Amygdala (tissue), 56 donors: ENCODE results near the gene RAET1E.
A peak's percentile ranks its signal among the peaks of the same experiment; 100 is the strongest.
"Not testable (repeated sequence)": the region's sequence is repeated elsewhere in the genome, so short reads cannot be mapped to it uniquely, and the experiment has no call there.

Source experiments
- DNase-seq, 56 donors: peaks; one replicate each; lab custom pipeline; 2025; lab: John Stamatoyannopoulos, UW

RAET1E gene

DNA sequence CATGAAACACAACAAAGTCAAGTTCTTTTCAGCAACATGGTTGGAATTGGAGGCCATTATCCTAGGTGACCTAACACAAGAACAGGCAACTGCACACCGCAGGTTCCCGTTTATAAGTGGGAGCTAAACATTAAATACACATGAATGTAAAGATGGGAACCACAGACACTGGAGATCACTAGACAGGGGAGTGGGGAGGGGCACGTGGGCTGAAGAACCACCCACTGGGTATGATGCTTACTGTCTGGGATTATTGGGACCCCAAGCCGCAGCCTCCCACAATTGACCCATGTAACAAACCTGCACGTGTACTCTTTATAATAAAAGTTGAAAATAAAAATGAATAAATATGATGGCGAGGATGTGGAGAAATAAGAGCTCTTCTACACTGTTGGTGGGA is 33.6 kb upstream of the RAET1E start:
- DNase-seq: no peak

DNA sequence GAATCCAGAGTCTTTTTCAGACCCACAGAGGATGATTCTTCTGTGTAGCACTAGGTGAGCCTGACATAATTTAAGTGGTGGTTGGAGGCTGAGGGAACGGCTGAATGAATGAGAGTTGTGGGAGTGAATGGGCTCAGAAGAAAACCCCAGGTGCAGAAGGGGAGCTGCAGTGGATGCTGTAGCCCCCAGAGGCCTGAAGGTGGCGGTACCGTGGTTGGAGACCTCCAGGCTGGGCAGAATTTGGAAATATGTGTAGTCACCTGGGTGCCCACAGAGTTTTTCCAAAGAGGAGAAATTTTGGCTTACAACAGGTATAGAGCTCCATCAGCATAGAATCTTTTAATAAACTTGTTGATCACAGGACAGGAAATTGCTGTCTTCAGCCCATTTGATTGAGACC is 31.5 kb upstream of the RAET1E start:
- DNase-seq: no peak

GRCh38 chr6:149927025-149927424 is 29.1 kb upstream of the RAET1E start:
- DNase-seq: not testable (repeated sequence)

DNA sequence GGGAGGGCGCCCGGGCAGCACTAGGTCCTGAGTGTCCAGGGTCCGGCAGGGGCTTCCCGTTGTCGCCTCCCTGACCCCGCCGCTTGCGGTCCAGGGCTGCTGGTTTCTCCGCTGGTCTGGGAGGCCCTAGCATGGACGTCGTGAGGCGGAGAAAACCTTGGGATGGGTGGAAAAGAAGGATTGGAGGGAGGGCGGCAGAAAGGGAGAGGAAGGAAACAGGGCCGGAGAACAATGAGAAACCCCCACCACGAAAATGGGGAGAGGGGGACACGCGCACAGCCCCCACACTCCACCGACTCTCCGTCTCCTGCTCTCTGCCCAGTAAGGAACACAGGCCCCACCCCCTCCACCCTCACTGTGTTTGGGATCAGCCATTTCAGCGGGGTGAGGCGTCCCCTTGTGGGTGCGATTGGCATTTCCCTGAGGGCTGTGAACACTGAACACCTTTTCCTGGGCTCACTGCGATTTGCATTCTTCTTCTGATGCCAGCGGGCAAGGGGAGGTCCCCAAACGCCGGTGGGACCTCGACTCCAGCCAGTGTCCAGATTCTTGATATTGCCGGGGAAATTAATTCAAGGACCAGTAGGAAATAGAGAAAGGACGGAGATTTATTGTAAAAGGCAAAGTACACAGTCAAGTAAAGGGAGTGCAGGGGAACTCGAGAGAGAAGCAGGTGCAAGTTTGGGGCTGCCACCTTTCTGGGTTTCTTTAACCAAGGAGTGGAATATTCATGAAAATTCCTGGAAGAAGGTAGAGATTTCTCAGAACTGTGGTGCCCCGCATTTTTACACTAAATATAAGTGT is 28.3 kb upstream of the RAET1E start:
- peak in 48 of 56 donors; percentile 3 to 76 (median 40) for DNase-seq

DNA sequence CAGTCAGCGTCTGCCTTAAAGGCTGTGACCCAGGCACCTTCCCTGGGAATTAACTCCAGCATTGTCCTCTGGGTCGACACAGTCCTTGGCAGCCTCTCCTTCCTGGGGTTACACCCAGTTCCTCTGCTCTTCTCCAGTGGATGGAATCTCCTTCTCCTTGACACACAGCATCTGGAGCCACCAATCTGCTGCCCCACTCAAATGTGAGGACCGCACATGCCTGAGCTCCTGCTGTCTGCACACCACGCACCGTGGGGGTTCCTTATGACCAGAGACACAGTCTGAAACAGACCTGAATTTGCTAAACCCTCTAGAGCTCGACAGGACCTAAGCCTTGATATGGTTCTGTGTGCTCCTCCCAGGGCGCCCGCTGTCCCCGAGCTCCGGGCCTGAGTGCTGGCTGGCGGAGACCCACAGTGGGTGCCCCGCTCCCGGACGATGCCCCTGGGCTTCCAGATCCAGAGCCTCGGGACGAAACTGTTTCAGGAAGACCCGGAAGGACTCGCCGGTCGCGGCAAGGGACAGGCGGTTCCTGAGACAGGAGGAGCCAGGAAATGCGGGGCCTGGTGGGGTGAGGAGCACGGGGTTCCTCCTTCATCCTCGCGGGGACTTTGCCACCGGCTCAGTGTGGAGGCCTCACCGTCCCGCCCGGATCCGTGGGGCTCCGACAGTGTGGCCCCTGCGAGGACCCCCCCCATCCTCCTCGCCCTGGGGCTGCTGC is 27.5 kb upstream of the RAET1E start:
- peak in 1 of 56 donors; percentile 8 for DNase-seq

DNA sequence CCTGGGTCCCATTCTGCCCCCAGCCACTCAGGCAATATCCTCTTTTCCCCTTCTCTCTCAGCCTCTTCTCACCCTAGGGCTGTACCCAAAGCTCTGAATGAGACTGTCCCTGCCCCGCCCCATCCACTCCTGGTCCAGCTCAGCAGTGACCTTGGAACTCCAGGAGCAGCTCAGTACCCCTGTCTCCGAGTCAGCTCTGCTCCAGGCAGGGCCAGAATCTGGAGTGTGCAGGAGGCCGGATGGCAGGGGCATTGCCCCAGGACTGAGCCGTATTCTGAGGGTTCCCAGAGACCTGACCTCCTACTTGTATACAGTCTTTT is 27.0 kb upstream of the RAET1E start:
- DNase-seq: no peak

- DNase-seq: no peak
Measured at GRCh38 chr6:149924206-149924932, 26.5 kb upstream of the RAET1E start.

DNA sequence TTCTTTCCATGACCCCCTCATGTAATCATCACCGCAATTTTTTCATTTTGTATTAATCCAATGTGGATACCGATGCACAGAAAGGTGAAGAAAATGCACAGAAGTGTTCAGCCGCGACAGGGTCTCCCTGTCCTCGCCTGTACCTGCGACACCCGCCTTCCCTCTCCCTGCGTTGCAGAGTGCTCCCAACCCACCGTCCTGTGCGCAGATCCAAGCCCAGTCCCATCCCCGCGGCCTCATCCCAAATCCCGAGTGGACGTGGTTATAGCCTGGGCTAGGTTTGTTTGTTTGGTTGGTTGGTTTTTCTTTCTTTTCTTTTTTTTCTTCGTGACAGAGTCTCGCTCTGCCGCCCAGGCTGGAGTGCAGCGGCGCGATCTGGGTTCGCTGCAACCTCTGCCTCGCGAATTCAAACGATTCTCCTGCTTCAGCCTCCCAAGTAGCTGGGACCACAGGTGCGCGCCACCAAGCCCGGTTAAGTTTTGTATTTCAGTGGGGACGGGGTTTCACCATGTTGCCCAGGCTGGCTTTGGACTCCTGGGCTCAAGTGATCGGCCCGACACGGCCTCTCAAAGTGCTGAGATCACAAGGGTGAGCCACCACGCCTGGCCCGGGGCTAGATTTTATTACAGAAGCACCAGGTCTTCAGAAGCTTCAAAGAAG is 25.5 kb upstream of the RAET1E start:
- no peak for DNase-seq

DNA sequence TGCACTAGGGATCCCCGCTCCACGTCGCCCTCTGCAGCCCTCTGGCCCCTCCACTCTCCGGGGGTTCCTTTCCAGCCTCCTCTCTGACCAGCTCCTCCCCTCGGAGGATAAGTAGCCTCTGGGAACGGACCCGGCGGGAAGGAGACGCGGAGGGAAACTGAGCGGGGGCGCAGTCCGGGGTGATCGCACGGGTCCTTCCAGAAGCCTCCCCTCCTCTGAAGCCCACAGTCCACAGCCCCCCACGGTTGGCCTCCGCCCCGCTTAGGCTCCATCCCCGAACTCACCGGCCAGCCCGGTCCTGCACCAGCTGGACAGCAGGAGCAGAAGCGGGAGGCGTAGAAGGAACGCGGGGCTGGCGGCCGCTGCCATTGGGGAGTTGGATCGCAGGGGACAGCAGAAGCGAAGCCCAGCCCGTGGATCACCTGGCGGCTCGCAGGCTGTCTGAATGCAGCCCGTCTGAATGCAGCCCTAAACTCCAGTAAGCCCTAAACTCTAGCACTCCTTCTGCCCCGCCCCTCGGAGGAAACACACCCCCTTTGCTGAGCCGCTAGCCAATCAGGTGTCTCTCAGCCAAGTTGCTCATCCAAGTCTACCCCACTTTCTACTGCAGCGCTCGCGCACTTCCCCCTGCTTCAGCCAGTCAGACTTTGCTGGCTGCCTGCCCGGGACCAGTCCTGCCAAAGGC is 24.9 kb upstream of the RAET1E start, which contains the start of gene RAET1G:
Gene RAET1G (minus strand): TSS at position 480 of the 685 bp plus-strand sequence. CDS start 111 bp downstream, at position 369.
- DNase-seq: peak in 52 of 56 donors; percentile 4 to 83 (median 54)

DNA sequence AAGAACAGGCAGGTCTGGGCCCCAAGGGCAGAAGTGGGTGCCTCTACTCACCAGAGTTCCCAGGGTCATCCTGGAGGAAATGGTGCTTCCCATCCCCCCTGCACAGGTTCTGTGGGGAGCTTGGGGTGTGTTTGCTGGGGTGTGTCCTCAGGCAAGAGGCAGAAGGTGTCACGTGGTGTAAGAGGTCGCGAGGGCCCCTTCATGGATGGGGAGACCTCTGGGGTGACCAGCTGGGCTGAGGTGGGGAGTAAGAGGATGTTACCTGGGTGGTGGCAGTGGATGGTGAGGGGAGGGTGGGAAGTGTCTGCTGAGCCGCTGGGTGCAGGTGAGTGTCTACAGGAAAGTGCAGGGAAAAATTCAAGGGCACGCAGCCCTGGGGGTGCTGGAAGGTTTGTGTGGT is 24.2 kb upstream of the RAET1E start:
- not testable (repeated sequence) for DNase-seq

- DNase-seq: no peak
Measured at GRCh38 chr6:149921361-149921760, 23.4 kb upstream of the RAET1E start.

GRCh38 chr6:149919834-149920225 is 21.9 kb upstream of the RAET1E start:
- DNase-seq: no peak

- DNase-seq: not testable (repeated sequence)
Measured at GRCh38 chr6:149919126-149919833, 21.4 kb upstream of the RAET1E start.

DNA sequence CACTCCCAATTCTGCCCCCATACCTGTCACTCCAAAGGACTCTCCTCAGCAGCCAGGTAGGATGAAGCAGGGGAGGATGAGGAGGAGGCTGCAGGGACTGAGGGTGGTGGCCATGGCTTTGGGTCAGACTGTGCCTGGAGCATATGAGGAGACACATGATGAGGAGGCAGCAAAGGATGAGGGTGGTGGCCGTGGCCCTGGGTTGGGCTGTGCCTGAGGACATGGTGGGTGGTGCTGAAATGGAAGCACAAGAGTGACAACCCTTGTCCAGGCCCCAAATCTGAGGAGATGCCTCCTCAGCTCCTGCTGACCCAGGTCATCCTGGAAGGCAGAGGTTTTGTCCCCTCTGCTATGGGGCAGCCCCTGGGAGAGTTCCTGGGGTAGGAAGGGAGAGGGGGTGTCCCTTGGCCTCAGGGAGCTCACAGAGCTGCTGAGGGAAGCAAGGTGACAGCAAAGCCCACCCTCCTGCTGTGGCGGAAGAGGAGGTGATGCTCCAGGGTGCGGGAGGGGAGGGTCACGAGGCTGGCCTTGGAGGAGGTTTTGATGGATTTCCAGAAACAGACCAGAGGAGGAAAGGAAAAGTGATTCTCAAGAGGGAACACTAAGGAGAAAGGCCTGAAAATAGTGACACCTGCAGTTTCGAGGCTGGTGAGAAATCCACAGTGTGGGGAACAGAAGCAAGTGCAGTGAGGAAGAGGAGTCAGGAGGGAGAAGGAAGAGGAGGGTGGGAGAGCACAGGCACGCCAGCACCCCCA is 20.4 kb upstream of the RAET1E start:
- no peak for DNase-seq

- DNase-seq: no peak
Measured at GRCh38 chr6:149917679-149918078, 19.8 kb upstream of the RAET1E start.

DNA sequence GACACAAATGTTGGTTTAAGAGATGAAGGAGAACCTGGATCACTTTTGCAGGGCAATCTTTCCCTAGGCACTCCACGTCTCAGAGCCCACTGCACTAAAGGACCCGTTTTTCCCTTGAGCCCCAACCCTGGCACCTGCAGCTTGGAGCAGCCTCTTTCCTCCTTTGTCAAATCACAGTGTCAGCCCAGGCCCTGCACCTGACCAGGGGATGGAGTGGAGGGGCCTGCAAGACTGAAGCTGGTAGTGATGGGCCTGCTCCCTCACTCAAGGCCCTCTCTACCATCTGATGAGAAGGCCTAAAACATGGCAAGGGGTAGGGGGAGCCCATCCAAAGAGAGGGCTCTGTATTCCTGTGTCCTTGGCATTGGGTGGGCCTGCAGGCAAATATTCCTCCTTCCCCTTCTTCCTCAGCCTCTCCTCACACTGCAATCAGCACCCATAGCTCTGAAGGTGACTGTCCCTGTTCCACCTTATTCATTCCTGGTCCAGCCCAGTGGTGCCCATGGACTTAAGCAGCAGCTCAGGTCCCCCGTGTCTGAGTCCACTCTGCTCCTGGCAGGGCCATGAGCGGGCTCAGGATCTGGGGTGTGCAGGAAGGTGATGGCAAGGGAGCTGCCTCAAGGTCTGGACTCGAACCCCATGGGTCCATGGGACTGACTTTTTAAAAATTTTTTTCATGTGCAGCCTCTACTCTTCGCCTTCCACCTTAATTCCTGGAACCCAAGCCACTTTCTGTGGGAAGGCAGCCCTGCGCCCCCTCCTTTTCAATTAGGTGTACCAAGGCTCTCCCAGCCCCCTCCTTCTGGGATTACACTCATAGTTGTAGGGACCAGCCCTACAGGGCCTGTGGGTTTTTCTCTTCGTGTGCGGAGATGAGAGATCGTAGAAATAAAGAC is 18.3 kb upstream of the RAET1E start:
- no peak for DNase-seq

DNA sequence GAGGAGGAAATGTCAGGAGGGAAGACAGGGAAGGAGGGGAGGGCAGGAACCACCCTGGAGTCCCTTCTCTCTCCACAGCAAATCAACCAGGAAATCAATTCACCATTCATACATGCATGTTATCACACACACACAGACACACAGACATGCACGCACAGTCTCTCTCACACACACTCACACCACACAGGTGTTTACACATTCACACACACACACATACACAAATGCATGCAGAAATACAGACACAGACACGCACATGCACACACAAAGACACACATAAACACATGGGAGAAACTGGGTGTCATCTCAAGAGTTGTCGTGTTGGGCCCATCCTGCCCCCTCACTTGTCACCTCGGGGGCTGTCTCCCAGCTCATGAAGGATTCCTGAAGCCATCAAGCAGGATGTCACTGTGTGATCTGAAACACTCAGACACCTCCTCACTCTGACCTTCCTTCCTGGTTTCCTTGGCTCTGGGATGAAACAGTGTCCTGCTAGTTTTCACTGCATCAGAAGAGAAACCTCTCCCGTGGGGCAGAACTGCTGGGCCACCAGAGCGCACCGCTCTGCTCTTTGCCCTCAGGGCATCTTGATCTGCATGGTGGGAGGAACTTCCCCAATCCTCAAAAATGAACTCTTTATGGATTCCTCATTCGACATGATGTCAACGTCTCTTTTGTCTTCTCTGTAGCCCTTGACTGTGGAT is 15.8 kb upstream of the RAET1E start:
- no peak for DNase-seq
